ENCODE measurements around the gene VSIR. TPM values are rescaled to one million over a fixed set of nuclear protein-coding genes. Genes with fewer than 3 reads are reported as not detected.

VSIR gene
- total and polyA plus RNA-seq, 12 donors = 36.6 to 112 (median 69.0) TPM

- no peak overlapping the region for H3K27ac ChIP-seq
- WGBS, 2 donors = 90 to 96% methylated on average over 18 of the region's 18 CpGs
- H3K27me3 ChIP-seq = peaks cover 0 to 6% (median 0%) of the 10 kb centered on the region in 7 donors
- TF ChIP-seq CTCF (IDR thresholded peaks at IDR 0.05) = no peak
- peaks cover 0 to 4% (median 0%) of the 10 kb centered on the region in 9 donors for H3K36me3 ChIP-seq
- H3K9me3 ChIP-seq = no peaks in the 10 kb centered on the region
- DNase-seq = no peak
- H3K4me3 ChIP-seq = no peak overlapping the region
- H3K4me1 ChIP-seq = peaks cover 0 to 30% (median 0%) of the 10 kb centered on the region in 9 donors
- intact Hi-C loops (cut with DNase I) = loop anchor here in 1 of 10 donors (10.0 kb wide), 1 partner anchor 408 kb away; the partner anchor contains the start of gene CDH23
- ATAC-seq = no peak
Measured at GRCh38 chr10:71802715-71803488, 29.6 kb upstream of the VSIR start.

- DNase-seq = no peak
- H3K36me3 ChIP-seq = peaks cover 0 to 4% (median 0%) of the 10 kb centered on the region in 9 donors
- WGBS, 2 donors = 87 to 91% methylated on average over 6 of the region's 6 CpGs
- peaks cover 0 to under 1% (median 0%) of the 10 kb centered on the region in 7 donors for H3K27me3 ChIP-seq
- H3K4me3 ChIP-seq = no peak overlapping the region
- no peaks in the 10 kb centered on the region for H3K9me3 ChIP-seq
- no peak for TF ChIP-seq CTCF (IDR thresholded peaks at IDR 0.05)
- peaks cover 0 to 34% (median 0%) of the 10 kb centered on the region in 9 donors for H3K4me1 ChIP-seq
- intact Hi-C loops (cut with DNase I) = loop anchor here in 1 of 10 donors (10.0 kb wide), 1 partner anchor 407 kb away; the partner anchor contains the start of gene CDH23
- ATAC-seq = no peak
- no peak overlapping the region for H3K27ac ChIP-seq
Measured at GRCh38 chr10:71802235-71802634, 28.9 kb upstream of the VSIR start.

- Histone ChIP-seq H3K4me3 (no peak overlapping the region), H3K9me3 (no peaks in the 10 kb centered on the region), H3K27ac (no peak overlapping the region), H3K36me3 (peaks cover 0 to 4% (median 0%) of the 10 kb centered on the region in 9 donors), H3K27me3 (no peaks in the 10 kb centered on the region), H3K4me1 (peaks cover 0 to 34% (median 0%) of the 10 kb centered on the region in 9 donors)
- WGBS, 2 donors = 88 to 94% methylated on average over 9 of the region's 9 CpGs
- intact Hi-C loops (cut with DNase I) = loop anchor here in 1 of 10 donors (10.0 kb wide), 1 partner anchor 407 kb away; the partner anchor contains the start of gene CDH23
- DNase-seq = no peak
- no peak for ATAC-seq
- TF ChIP-seq CTCF (IDR thresholded peaks at IDR 0.05) = no peak
Measured at GRCh38 chr10:71801361-71801760, 28.0 kb upstream of the VSIR start.

GRCh38 chr10:71799608-71800453 lies 26.5 kb upstream of the VSIR start:
- 69 to 73% methylated on average over 3 of the region's 3 CpGs for WGBS, 2 donors
- Histone ChIP-seq H3K27ac (no peak overlapping the region), H3K4me1 (peaks cover 0 to 28% (median 0%) of the 10 kb centered on the region in 9 donors), H3K27me3 (no peaks in the 10 kb centered on the region), H3K9me3 (no peaks in the 10 kb centered on the region), H3K36me3 (peaks cover 0 to 4% (median 0%) of the 10 kb centered on the region in 9 donors), H3K4me3 (no peak overlapping the region)
- intact Hi-C loops (cut with DNase I) = loop anchor here in 1 of 10 donors (10.0 kb wide), 1 partner anchor 405 kb away; the partner anchor contains the start of gene CDH23
- no peak for TF ChIP-seq CTCF (IDR thresholded peaks at IDR 0.05)
- DNase-seq (no peak), ATAC-seq (no peak)
